Stimulated activated naive CD4-positive, alpha-beta T cell (primary cell): ENCODE results near the gene ZNF740.
"Not testable (repeated sequence)": the region's sequence is repeated elsewhere in the genome, so short reads cannot be mapped to it uniquely, and the experiment has no call there.

ENCODE experiments used
- DNase-seq, 6 experiments: peaks; one replicate each; lab custom pipeline; 2025; lab: John Stamatoyannopoulos, UW

ZNF740 gene

GRCh38 chr12:53173085-53173715 is 7.3 kb upstream of the ZNF740 start:
- no peak for DNase-seq

GRCh38 chr12:53174881-53175491 is 5.5 kb upstream of the ZNF740 start:
- no peak for DNase-seq

GRCh38 chr12:53176750-53177149 is 3.8 kb upstream of the ZNF740 start:
- DNase-seq = no peak

GRCh38 chr12:53177447-53177846 is 3.1 kb upstream of the ZNF740 start:
- DNase-seq = not testable (repeated sequence)

GRCh38 chr12:53178803-53179202 is 1.7 kb upstream of the ZNF740 start:
- DNase-seq = not testable (repeated sequence)

- no peak for DNase-seq
These were observed 769 bp upstream of the ZNF740 start for GRCh38 chr12:53179687-53180219.

- peak in 3 of 6 experiments; percentile 82 to 91 (median 85) for DNase-seq
These were observed 566 bp downstream of the ZNF740 start for GRCh38 chr12:53180931-53181645.

GRCh38 chr12:53181935-53182334 is 1.4 kb downstream of the ZNF740 start:
- no peak for DNase-seq

- DNase-seq = no peak
These were observed 2.4 kb downstream of the ZNF740 start for GRCh38 chr12:53182903-53183302.

GRCh38 chr12:53184828-53185227 is 4.3 kb downstream of the ZNF740 start:
- DNase-seq = no peak

GRCh38 chr12:53185582-53186153 is 5.1 kb downstream of the ZNF740 start:
- DNase-seq = no peak

- DNase-seq = no peak
These were observed 6.2 kb downstream of the ZNF740 start for GRCh38 chr12:53186745-53187144.

GRCh38 chr12:53187145-53187899 is 6.8 kb downstream of the ZNF740 start:
- DNase-seq = no peak

GRCh38 chr12:53190108-53190729 is 9.7 kb downstream of the ZNF740 start:
- peak; percentile 26 to 48 (median 34) for DNase-seq

GRCh38 chr12:53191096-53191884 is 10.8 kb downstream of the ZNF740 start:
- no peak for DNase-seq

- DNase-seq = no peak
These were observed 11.5 kb downstream of the ZNF740 start for GRCh38 chr12:53191885-53192530.

- no peak for DNase-seq
These were observed 12.1 kb downstream of the ZNF740 start for GRCh38 chr12:53192531-53193021.

- no peak for DNase-seq
These were observed 12.5 kb downstream of the ZNF740 start for GRCh38 chr12:53193040-53193439.

GRCh38 chr12:53193985-53194716 is 13.6 kb downstream of the ZNF740 start:
- DNase-seq = no peak
